GM10266 (cell line): ENCODE data around the gene KANSL3.

Source experiments
- DNase-seq: peaks from one replicate; pipeline ENCODE4 v3.0.0; 2012; ENCODE audit errors: extremely low spot score
- TF ChIP-seq, protein P1 (sequence below): IDR thresholded peaks from 2 replicates; pipeline ENCODE4 v1.5.1; 2012; ENCODE audit warnings: mild to moderate bottlenecking, low read depth; ENCODE audit not compliant: control insufficient read depth, insufficient read depth; ENCODE audit errors: missing control alignments

The KANSL3 gene

GRCh38 chr2:96552315-96553175, 85.6 kb downstream of the KANSL3 start:
- peak; percentile 13 for DNase-seq
- TF ChIP-seq, protein P1, sequence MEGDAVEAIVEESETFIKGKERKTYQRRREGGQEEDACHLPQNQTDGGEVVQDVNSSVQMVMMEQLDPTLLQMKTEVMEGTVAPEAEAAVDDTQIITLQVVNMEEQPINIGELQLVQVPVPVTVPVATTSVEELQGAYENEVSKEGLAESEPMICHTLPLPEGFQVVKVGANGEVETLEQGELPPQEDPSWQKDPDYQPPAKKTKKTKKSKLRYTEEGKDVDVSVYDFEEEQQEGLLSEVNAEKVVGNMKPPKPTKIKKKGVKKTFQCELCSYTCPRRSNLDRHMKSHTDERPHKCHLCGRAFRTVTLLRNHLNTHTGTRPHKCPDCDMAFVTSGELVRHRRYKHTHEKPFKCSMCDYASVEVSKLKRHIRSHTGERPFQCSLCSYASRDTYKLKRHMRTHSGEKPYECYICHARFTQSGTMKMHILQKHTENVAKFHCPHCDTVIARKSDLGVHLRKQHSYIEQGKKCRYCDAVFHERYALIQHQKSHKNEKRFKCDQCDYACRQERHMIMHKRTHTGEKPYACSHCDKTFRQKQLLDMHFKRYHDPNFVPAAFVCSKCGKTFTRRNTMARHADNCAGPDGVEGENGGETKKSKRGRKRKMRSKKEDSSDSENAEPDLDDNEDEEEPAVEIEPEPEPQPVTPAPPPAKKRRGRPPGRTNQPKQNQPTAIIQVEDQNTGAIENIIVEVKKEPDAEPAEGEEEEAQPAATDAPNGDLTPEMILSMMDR, result no peak

- TF ChIP-seq, protein P1, result no peak
- DNase-seq, result no peak
These were observed 86.4 kb downstream of the KANSL3 start for GRCh38 chr2:96551605-96552314.

GRCh38 chr2:96550787-96551604, 87.1 kb downstream of the KANSL3 start:
- peak; percentile 11 for DNase-seq
- TF ChIP-seq, protein P1, result no peak

- DNase-seq, result peak; percentile 10
- TF ChIP-seq, protein P1, result no peak
These were observed 87.9 kb downstream of the KANSL3 start for GRCh38 chr2:96549967-96550786.

GRCh38 chr2:96549466-96549785, 88.7 kb downstream of the KANSL3 start:
- DNase-seq, result no peak
- TF ChIP-seq, protein P1, result no peak

- peak; percentile 10 for DNase-seq
- TF ChIP-seq, protein P1, result no peak
These were observed 89.3 kb downstream of the KANSL3 start for GRCh38 chr2:96548558-96549465.
